ENCODE measurements around the gene CCDC71.
A peak's percentile ranks its signal among the peaks of the same experiment; 100 is the strongest.

Gene CCDC71

GRCh38 chr3:49165771-49166751 lies at the start of gene CCDC71:
TSS of gene CCDC71 (minus strand) at chr3:49166331. CDS start at chr3:49164208, 2,123 bp downstream.
- DNase-seq (ENCODE audit: low read depth in 2 of 2): peak; percentile 63 to 77

- DNase-seq (ENCODE audit: low read depth in 2 of 2): no peak
These were observed 47.9 kb upstream of the CCDC71 start for GRCh38 chr3:49213998-49214397.

GRCh38 chr3:49213541-49213943 lies 47.4 kb upstream of the CCDC71 start:
- DNase-seq (ENCODE audit: low read depth in 2 of 2): no peak

- DNase-seq (ENCODE audit: low read depth in 2 of 2): no peak
These were observed 33.8 kb upstream of the CCDC71 start for GRCh38 chr3:49199900-49200281.

- DNase-seq (ENCODE audit: low read depth in 2 of 2): peak in 1 of 2 donors; percentile 12
These were observed 33.2 kb upstream of the CCDC71 start for GRCh38 chr3:49199239-49199899.

GRCh38 chr3:49198611-49199230 lies 32.6 kb upstream of the CCDC71 start:
- DNase-seq (ENCODE audit: low read depth in 2 of 2): no peak

- DNase-seq (ENCODE audit: low read depth in 2 of 2): no peak
These were observed 32.0 kb upstream of the CCDC71 start for GRCh38 chr3:49198161-49198560.

GRCh38 chr3:49191741-49192140 lies 25.6 kb upstream of the CCDC71 start:
- no peak for DNase-seq (ENCODE audit: low read depth in 2 of 2)

GRCh38 chr3:49183873-49184272 lies 17.7 kb upstream of the CCDC71 start:
- DNase-seq (ENCODE audit: low read depth in 2 of 2): no peak

GRCh38 chr3:49182682-49183081 lies 16.6 kb upstream of the CCDC71 start:
- DNase-seq (ENCODE audit: low read depth in 2 of 2): no peak

- DNase-seq (ENCODE audit: low read depth in 2 of 2): no peak
These were observed 15.2 kb upstream of the CCDC71 start for GRCh38 chr3:49181351-49181750.

- DNase-seq (ENCODE audit: low read depth in 2 of 2): no peak
These were observed 14.0 kb upstream of the CCDC71 start for GRCh38 chr3:49180116-49180515.

- no peak for DNase-seq (ENCODE audit: low read depth in 2 of 2)
These were observed 10.9 kb upstream of the CCDC71 start for GRCh38 chr3:49177073-49177472.

- DNase-seq (ENCODE audit: low read depth in 2 of 2): no peak
These were observed 9.4 kb upstream of the CCDC71 start for GRCh38 chr3:49175530-49175929.

- DNase-seq (ENCODE audit: low read depth in 2 of 2): no peak
These were observed 8.4 kb upstream of the CCDC71 start for GRCh38 chr3:49174397-49174985.

- no peak for DNase-seq (ENCODE audit: low read depth in 2 of 2)
These were observed 7.7 kb upstream of the CCDC71 start for GRCh38 chr3:49173792-49174170.

GRCh38 chr3:49173116-49173791 lies 7.1 kb upstream of the CCDC71 start:
- no peak for DNase-seq (ENCODE audit: low read depth in 2 of 2)

GRCh38 chr3:49172551-49173041 lies 6.5 kb upstream of the CCDC71 start:
- no peak for DNase-seq (ENCODE audit: low read depth in 2 of 2)

GRCh38 chr3:49171775-49172500 lies 5.8 kb upstream of the CCDC71 start:
- no peak for DNase-seq (ENCODE audit: low read depth in 2 of 2)

- peak; percentile 69 to 83 for DNase-seq (ENCODE audit: low read depth in 2 of 2)
These were observed 5.1 kb upstream of the CCDC71 start, which contains the start of gene KLHDC8B for GRCh38 chr3:49171119-49171774. TSS of gene KLHDC8B (plus strand) at chr3:49171598. CDS start at chr3:49172770, 1,172 bp downstream.

Measured in stimulated activated CD4-positive, alpha-beta T cell treated with anti-CD3 and anti-CD28 coated beads, Interleukin-15, amount 100 ng/mL, for 48 hours (primary cell).